ENCODE measurements around the gene SEPTIN5. TPM values are rescaled to one million over a fixed set of nuclear protein-coding genes. Genes with fewer than 3 reads are reported as not detected.

Gene SEPTIN5
- total RNA-seq, 2 experiments from 2014 or later = 0.94 to 1.5 TPM

- no peak overlapping the region for H3K4me3 Mint-ChIP-seq
- ChIA-PET POLR2A (interaction anchor here (0.7 kb wide), 1 partner anchor 1374 kb away, joined by 3 read pairs; no protein-coding TSS in a partner anchor), CTCF (interaction anchor here (0.6 to 0.7 kb wide), 2 partner anchors 149 to 365 kb away, joined by 4 read pairs; no protein-coding TSS in a partner anchor)
- DNase-seq (no peak), ATAC-seq (no peak)
- H3K27ac Mint-ChIP-seq = no peak overlapping the region
- no peaks in the 10 kb centered on the region for H3K9me3 Mint-ChIP-seq (ENCODE audit: low read depth)
- peaks cover 2% of the 10 kb centered on the region for H3K4me1 Mint-ChIP-seq
- peaks cover 5% of the 10 kb centered on the region for H3K27me3 Mint-ChIP-seq
- intact Hi-C loops (cut with DNase I, micrococcal nuclease) = no loop called here
- H3K36me3 Mint-ChIP-seq (ENCODE audit: low read depth) = no peaks in the 10 kb centered on the region
Measured at GRCh38 chr22:19710020-19710768, 4.1 kb upstream of the SEPTIN5 start.

DNA sequence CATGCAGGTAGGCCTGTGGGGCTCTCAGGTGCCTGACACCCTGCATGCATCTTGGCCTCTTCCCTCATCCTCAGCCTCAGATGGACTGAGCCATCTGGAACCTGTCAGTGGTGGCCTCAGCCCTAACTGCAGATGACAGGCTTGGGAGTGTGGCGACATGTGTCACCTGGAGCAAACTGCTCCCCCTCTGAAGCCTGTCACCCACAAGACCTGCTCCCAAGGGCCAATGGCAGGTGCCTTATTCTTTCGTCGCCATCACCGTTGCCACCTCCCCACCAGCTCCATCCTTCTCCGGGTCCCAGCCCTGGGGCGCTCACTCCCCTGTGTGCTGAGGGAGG is 3.6 kb upstream of the SEPTIN5 start:
- DNase-seq = no peak
- POLR2A ChIA-PET = interaction anchor here (0.7 kb wide), 1 partner anchor 1373 kb away, joined by 3 read pairs; no protein-coding TSS in a partner anchor
- intact Hi-C loops (cut with DNase I, micrococcal nuclease) = no loop called here
- no peak for ATAC-seq
- Mint-ChIP-seq H3K27me3 (peaks cover 6% of the 10 kb centered on the region), H3K4me1 (peaks cover 2% of the 10 kb centered on the region), H3K36me3 (ENCODE audit: low read depth) (no peaks in the 10 kb centered on the region), H3K4me3 (no peak overlapping the region), H3K27ac (no peak overlapping the region), H3K9me3 (ENCODE audit: low read depth) (no peaks in the 10 kb centered on the region)
- CTCF ChIA-PET = interaction anchor here (0.6 to 0.7 kb wide), 3 partner anchors 34 to 366 kb away, joined by 3 to 4 read pairs (median 4); no protein-coding TSS in a partner anchor

DNA sequence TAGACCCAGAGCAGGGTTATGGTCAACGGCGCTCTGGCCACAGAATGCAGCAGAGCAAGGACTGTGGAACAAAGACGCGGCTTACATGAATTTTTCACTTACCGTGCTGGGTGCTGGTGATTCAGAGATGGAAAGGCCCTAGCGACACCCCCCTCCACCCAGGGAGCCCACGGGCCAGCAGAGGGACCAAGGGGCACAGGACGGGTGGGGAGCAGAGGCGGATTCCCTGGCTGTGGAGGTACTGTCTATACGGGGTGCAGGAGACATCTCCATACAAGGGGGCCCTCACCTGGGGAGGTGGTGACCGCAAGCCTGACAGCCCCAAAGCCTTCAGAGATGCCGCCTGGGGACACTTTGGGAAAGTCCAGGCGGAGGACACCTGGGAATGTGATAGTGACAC is 1.1 kb upstream of the SEPTIN5 start:
- intact Hi-C loops (cut with DNase I, micrococcal nuclease) = no loop called here
- Mint-ChIP-seq H3K4me1 (peaks cover 5% of the 10 kb centered on the region), H3K4me3 (no peak overlapping the region), H3K27me3 (peaks cover 8% of the 10 kb centered on the region), H3K36me3 (ENCODE audit: low read depth) (no peaks in the 10 kb centered on the region), H3K9me3 (ENCODE audit: low read depth) (no peaks in the 10 kb centered on the region), H3K27ac (no peak overlapping the region)
- ChIA-PET CTCF (interaction anchor here (1.6 kb wide), 1 partner anchor 10 kb away, joined by 4 read pairs; the partner anchor contains the start of gene GP1BB), POLR2A (no interaction called here)
- no peak for DNase-seq
- no peak for ATAC-seq

GRCh38 chr22:19713650-19714311 is 522 bp upstream of the SEPTIN5 start:
- ATAC-seq (no peak), DNase-seq (no peak)
- no peaks in the 10 kb centered on the region for H3K36me3 Mint-ChIP-seq (ENCODE audit: low read depth)
- POLR2A ChIA-PET = no interaction called here
- no peaks in the 10 kb centered on the region for H3K9me3 Mint-ChIP-seq (ENCODE audit: low read depth)
- H3K27ac Mint-ChIP-seq = no peak overlapping the region
- H3K4me3 Mint-ChIP-seq = peak overlapping the region; percentile 50
- CTCF ChIA-PET = no interaction called here
- intact Hi-C loops (cut with DNase I, micrococcal nuclease) = no loop called here
- peaks cover 5% of the 10 kb centered on the region for H3K4me1 Mint-ChIP-seq
- peaks cover 8% of the 10 kb centered on the region for H3K27me3 Mint-ChIP-seq

- ATAC-seq (no peak), DNase-seq (no peak)
- Mint-ChIP-seq H3K4me1 (peaks cover 11% of the 10 kb centered on the region), H3K9me3 (ENCODE audit: low read depth) (no peaks in the 10 kb centered on the region), H3K36me3 (ENCODE audit: low read depth) (no peaks in the 10 kb centered on the region), H3K4me3 (no peak overlapping the region), H3K27me3 (peaks cover 15% of the 10 kb centered on the region), H3K27ac (no peak overlapping the region)
- ChIA-PET POLR2A (no interaction called here), CTCF (interaction anchor here (0.9 to 1.5 kb wide), 2 partner anchors 11 to 15 kb away, joined by 3 read pairs; no protein-coding TSS in a partner anchor)
- intact Hi-C loops (cut with DNase I, micrococcal nuclease) = loop anchor here in 1 of 2 experiments (5.0 kb wide), 1 partner anchor 38 kb away; no protein-coding TSS in a partner anchor
Measured at GRCh38 chr22:19715188-19715930, 1.1 kb downstream of the SEPTIN5 start.

DNA sequence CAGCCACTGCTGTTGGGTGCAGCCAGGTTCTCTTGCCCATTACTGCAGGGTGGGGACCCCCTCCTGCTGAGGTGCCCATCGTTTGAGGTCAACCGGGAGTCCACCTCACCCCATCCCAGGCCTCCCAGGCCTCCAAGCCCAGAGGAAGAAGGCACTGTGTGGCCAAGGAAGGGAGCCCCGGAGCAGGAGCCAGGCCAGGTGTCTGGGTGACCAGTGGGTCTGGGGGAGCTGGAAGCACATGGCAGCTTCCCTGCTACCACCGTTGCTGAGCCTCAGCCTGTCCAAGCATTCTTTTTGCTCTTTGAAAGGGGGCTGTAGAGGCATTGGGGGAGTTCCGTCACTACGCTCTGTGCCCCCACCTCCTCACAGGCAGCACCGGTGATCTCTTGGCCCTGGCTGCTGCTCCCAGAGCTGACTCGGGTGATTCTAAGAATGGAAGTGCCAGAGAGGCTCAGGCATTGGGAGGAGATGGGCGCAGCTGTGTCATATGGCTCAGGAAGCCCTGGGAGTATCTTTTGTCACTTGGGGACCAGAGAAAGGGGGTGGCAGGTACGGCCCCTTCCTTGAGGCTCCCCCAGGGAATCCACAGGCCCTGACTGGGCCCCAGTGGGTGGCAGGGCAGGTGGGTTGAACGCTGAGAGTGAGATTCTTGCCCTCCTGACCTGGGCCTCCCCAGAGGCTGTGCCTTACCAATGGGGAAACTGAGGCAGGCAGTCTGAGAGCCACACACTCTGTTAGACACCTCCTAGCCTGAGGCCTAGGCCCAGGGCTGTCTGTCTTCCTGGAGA is 1.9 kb downstream of the SEPTIN5 start:
- POLR2A ChIA-PET = no interaction called here
- H3K27ac Mint-ChIP-seq = no peak overlapping the region

DNA sequence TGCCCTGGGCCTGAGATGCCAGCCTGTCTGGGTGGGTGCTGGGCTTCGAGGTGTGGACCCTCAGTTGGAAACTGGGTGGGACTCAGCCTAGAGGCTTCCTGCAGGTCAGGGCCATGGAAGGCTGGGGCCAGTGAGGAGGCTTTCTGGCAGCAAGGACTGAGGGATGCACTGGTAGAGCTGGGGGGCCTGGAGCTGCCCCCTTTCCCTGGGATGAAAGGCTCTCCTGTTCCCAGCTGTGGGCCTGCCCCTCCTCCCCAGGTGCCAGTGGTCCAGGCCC is 2.5 kb downstream of the SEPTIN5 start:
- intact Hi-C loops (cut with DNase I, micrococcal nuclease) = loop anchor here in 1 of 2 experiments (5.0 kb wide), 1 partner anchor 39 kb away; no protein-coding TSS in a partner anchor
- Mint-ChIP-seq H3K4me1 (peaks cover 11% of the 10 kb centered on the region), H3K4me3 (no peak overlapping the region), H3K36me3 (ENCODE audit: low read depth) (no peaks in the 10 kb centered on the region), H3K27me3 (peaks cover 25% of the 10 kb centered on the region), H3K27ac (no peak overlapping the region), H3K9me3 (ENCODE audit: low read depth) (no peaks in the 10 kb centered on the region)
- CTCF ChIA-PET = interaction anchor here (0.7 to 1.5 kb wide), 4 partner anchors 12 to 71 kb away, joined by 3 to 4 read pairs (median 4); no protein-coding TSS in a partner anchor
- DNase-seq (no peak), ATAC-seq (no peak)
- POLR2A ChIA-PET = interaction anchor here (0.5 kb wide), 1 partner anchor 198 kb away, joined by 3 read pairs; no protein-coding TSS in a partner anchor

More for the DNA sequence above, 1.9 kb downstream of the SEPTIN5 start:
- DNase-seq (no peak), ATAC-seq (no peak)
- Mint-ChIP-seq H3K4me1 (peaks cover 11% of the 10 kb centered on the region), H3K9me3 (ENCODE audit: low read depth) (no peaks in the 10 kb centered on the region), H3K27me3 (peaks cover 22% of the 10 kb centered on the region), H3K36me3 (ENCODE audit: low read depth) (no peaks in the 10 kb centered on the region), H3K4me3 (no peak overlapping the region)
- intact Hi-C loops (cut with DNase I, micrococcal nuclease) = loop anchor here in 1 of 2 experiments (5.0 kb wide), 1 partner anchor 39 kb away; no protein-coding TSS in a partner anchor
- CTCF ChIA-PET = interaction anchor here (0.7 to 1.5 kb wide), 4 partner anchors 12 to 70 kb away, joined by 3 to 4 read pairs (median 4); no protein-coding TSS in a partner anchor

GRCh38 chr22:19717181-19717580 is 2.9 kb downstream of the SEPTIN5 start:
- ChIA-PET CTCF (interaction anchor here (0.7 to 1.5 kb wide), 4 partner anchors 13 to 71 kb away, joined by 3 to 4 read pairs (median 4); no protein-coding TSS in a partner anchor), POLR2A (interaction anchor here (0.5 kb wide), 1 partner anchor 198 kb away, joined by 3 read pairs; no protein-coding TSS in a partner anchor)
- Mint-ChIP-seq H3K4me3 (no peak overlapping the region), H3K27me3 (peaks cover 26% of the 10 kb centered on the region), H3K36me3 (ENCODE audit: low read depth) (no peaks in the 10 kb centered on the region), H3K9me3 (ENCODE audit: low read depth) (no peaks in the 10 kb centered on the region), H3K27ac (no peak overlapping the region), H3K4me1 (peaks cover 11% of the 10 kb centered on the region)
- ATAC-seq (no peak), DNase-seq (no peak)
- intact Hi-C loops (cut with DNase I, micrococcal nuclease) = loop anchor here in 1 of 2 experiments (5.0 kb wide), 1 partner anchor 40 kb away; no protein-coding TSS in a partner anchor

GRCh38 chr22:19717691-19718455 is 3.6 kb downstream of the SEPTIN5 start:
- peak; percentile 92 for ATAC-seq
- DNase-seq = peak; percentile 87
- Mint-ChIP-seq H3K27me3 (peaks cover 29% of the 10 kb centered on the region), H3K4me3 (peak overlapping the region; percentile 63), H3K27ac (no peak overlapping the region), H3K4me1 (peaks cover 11% of the 10 kb centered on the region), H3K36me3 (ENCODE audit: low read depth) (no peaks in the 10 kb centered on the region), H3K9me3 (ENCODE audit: low read depth) (no peaks in the 10 kb centered on the region)
- POLR2A ChIA-PET = no interaction called here
- intact Hi-C loops (cut with DNase I, micrococcal nuclease) = loop anchor here (1.0 to 5.0 kb wide), 6 partner anchors 39 to 573 kb away; partner anchors contain the start of genes CDC45 (in 1 of the 2), CLTCL1 (in 1 of the 2), ESS2 (in 1 of the 2) and UFD1 (in 1 of the 2)
- CTCF ChIA-PET = interaction anchor here (0.7 to 1.5 kb wide), 2 partner anchors 12 to 467 kb away, joined by 4 read pairs; no protein-coding TSS in a partner anchor
